Gastroesophageal sphincter (tissue), 4 donors: ENCODE measurements around the gene ATP2B2. TPM values are rescaled to one million over a fixed set of nuclear protein-coding genes. Genes with fewer than 3 reads are reported as not detected.

ENCODE experiments used
- ATAC-seq: fragments of 150-250 bp; one replicate; pipeline ENCODE4 v1.9.1; 2016; ENCODE audit warnings: mild to moderate bottlenecking, moderate library complexity
- H3K27ac ChIP-seq, 4 donors: fragments of 200-600 bp; sonication (generic) in 3 of 4; 1 replicate in 3 of 4; 2 replicates in 1 of 4; pipeline ENCODE4 v1.5.1; 2016 to 2019
- H3K27me3 ChIP-seq: fragments of 200-600 bp; sonication (generic); one replicate; pipeline ENCODE4 v1.5.1; 2019
- H3K36me3 ChIP-seq, 2 donors: fragments of 200-600 bp; sonication (generic); one replicate each; pipeline ENCODE4 v1.5.1; 2019; ENCODE audit warnings: control low read depth in 1 of 2
- H3K4me1 ChIP-seq, 3 donors: fragments of 200-600 bp; sonication (generic); 1 replicate in 2 of 3; 2 replicates in 1 of 3; pipeline ENCODE4 v1.5.1; 2016 to 2019; ENCODE audit warnings: control low read depth in 2 of 3
- H3K4me3 ChIP-seq, 2 donors: fragments of 200-600 bp; sonication (generic); one replicate each; pipeline ENCODE4 v1.5.1; 2019; ENCODE audit warnings: mild to moderate bottlenecking in 1 of 2, moderate library complexity in 1 of 2
- H3K9me3 ChIP-seq, 3 donors: fragments of 200-600 bp; sonication (generic); one replicate each; pipeline ENCODE4 v1.5.1; 2017 to 2019; ENCODE audit warnings: control low read depth in 2 of 3
- CTCF ChIP-seq, 4 experiments: fragments of 200-600 bp in 2 of 4; fragments of 450-650 bp in 2 of 4; sonication (generic) in 1 of 4; IDR thresholded peaks; one replicate each; pipeline ENCODE4 v1.5.1; 2017 to 2019; ENCODE audit warnings: antibody characterized with exemption in 4 of 4, mild to moderate bottlenecking in 2 of 4, moderate library complexity in 2 of 4
- EP300 ChIP-seq: sonication (generic); formaldehyde crosslinking; IDR thresholded peaks from one replicate; pipeline ENCODE4 v1.6.1; 2017; ENCODE audit warnings: antibody characterized with exemption, mild to moderate bottlenecking
- POLR2A ChIP-seq, 2 donors: fragments of 450-650 bp; IDR thresholded peaks; one replicate each; pipeline ENCODE4 v1.6.1; 2017; ENCODE audit warnings: antibody characterized with exemption in 2 of 2, mild to moderate bottlenecking in 2 of 2, moderate library complexity in 1 of 2
- POLR2AphosphoS5 ChIP-seq: sonication (generic); formaldehyde crosslinking; IDR thresholded peaks from one replicate; pipeline ENCODE4 v1.6.1; 2017; ENCODE audit warnings: antibody characterized with exemption
- WGBS, 2 donors: methylation state at CpG; one replicate each; pipeline ENCODE4 v1.1.5; 2018; ENCODE audit warnings: low coverage in 1 of 2; 5-methylcytosine and 5-hydroxymethylcytosine counted together
- total RNA-seq, 4 donors: library from RNA; depleted of rRNA; stranded (reverse); fragments of >200 nt; gene quantifications; one replicate each; pipeline ENCODE4 v1.1.0, GENCODE V29; 2016

ATP2B2 gene
- total RNA-seq, 4 donors from 2014 or later: 0.13 to 0.30 (median 0.27) TPM; not detected in 1

- no peaks in the 10 kb centered on the region for H3K9me3 ChIP-seq
- no peak overlapping the region for H3K4me3 ChIP-seq
- WGBS, 2 donors: 80% methylated on average over 1 of the region's 14 CpGs; no CpG with 5 or more reads in 1 of the 2 donors
- H3K27me3 ChIP-seq: peaks cover 52% of the 10 kb centered on the region
- H3K4me1 ChIP-seq: peaks cover 0 to 15% (median 0%) of the 10 kb centered on the region in 3 donors
- ATAC-seq: no peak
- H3K36me3 ChIP-seq: no peaks in the 10 kb centered on the region
- no peak overlapping the region for H3K27ac ChIP-seq
- TF ChIP-seq POLR2AphosphoS5 (no peak), POLR2A (IDR thresholded peaks at IDR 0.05) (no peak), CTCF (IDR thresholded peaks at IDR 0.05) (no peak), EP300 (no peak)
Measured at GRCh38 chr3:10506696-10507095, 1.3 kb upstream of the ATP2B2 start.

- H3K27me3 ChIP-seq: peaks cover 57% of the 10 kb centered on the region
Measured at GRCh38 chr3:10505791-10506585, 602 bp upstream of the ATP2B2 start.

GRCh38 chr3:10504171-10505049, 976 bp downstream of the ATP2B2 start:
- no peak for TF ChIP-seq EP300
- TF ChIP-seq CTCF (IDR thresholded peaks at IDR 0.05): no peak
- TF ChIP-seq POLR2A (IDR thresholded peaks at IDR 0.05): no peak
- TF ChIP-seq POLR2AphosphoS5: no peak

More at GRCh38 chr3:10505791-10506585, 602 bp upstream of the ATP2B2 start:
- H3K36me3 ChIP-seq: no peaks in the 10 kb centered on the region
- no peaks in the 10 kb centered on the region for H3K9me3 ChIP-seq
- TF ChIP-seq CTCF (IDR thresholded peaks at IDR 0.05): no peak
- TF ChIP-seq EP300: no peak
- TF ChIP-seq POLR2AphosphoS5: no peak
- no peak for TF ChIP-seq POLR2A (IDR thresholded peaks at IDR 0.05)
- H3K27ac ChIP-seq: no peak overlapping the region
- H3K4me3 ChIP-seq: peak overlapping the region; percentile 18 to 49
- no peak for ATAC-seq
- WGBS, 2 donors: 6 to 20% methylated on average over 7 to 16 of the region's 22 CpGs
- H3K4me1 ChIP-seq: peaks cover 0 to 15% (median 0%) of the 10 kb centered on the region in 3 donors

GRCh38 chr3:10503217-10503796, 2.1 kb downstream of the ATP2B2 start:
- Histone ChIP-seq H3K27ac (no peak overlapping the region), H3K9me3 (no peaks in the 10 kb centered on the region), H3K4me1 (peaks cover 0 to 15% (median 0%) of the 10 kb centered on the region in 3 donors), H3K27me3 (peaks cover 65% of the 10 kb centered on the region), H3K4me3 (no peak overlapping the region), H3K36me3 (no peaks in the 10 kb centered on the region)
- TF ChIP-seq CTCF (IDR thresholded peaks at IDR 0.05) (no peak), EP300 (no peak)
- WGBS, 2 donors: no CpG with 5 or more reads among the region's 15 CpGs
- no peak for ATAC-seq

More at GRCh38 chr3:10504171-10505049, 976 bp downstream of the ATP2B2 start:
- no peak overlapping the region for H3K27ac ChIP-seq
- no peak for ATAC-seq
- WGBS, 2 donors: 68% methylated on average over 9 of the region's 25 CpGs; no CpG with 5 or more reads in 1 of the 2 donors
- peaks cover 0 to 15% (median 0%) of the 10 kb centered on the region in 3 donors for H3K4me1 ChIP-seq
- H3K36me3 ChIP-seq: no peaks in the 10 kb centered on the region
- H3K27me3 ChIP-seq: peaks cover 65% of the 10 kb centered on the region
- no peaks in the 10 kb centered on the region for H3K9me3 ChIP-seq
- peak overlapping the region in 1 of 2 donors; percentile 49 for H3K4me3 ChIP-seq
